Activated CD8-positive, alpha-beta T cell treated with anti-CD3 and anti-CD28 coated beads, Interleukin-2, amount 10 ng/mL, durations not matched to agents 7 days and 5 days (primary cell): ENCODE measurements around the gene HAAO. TPM values are rescaled to one million over a fixed set of nuclear protein-coding genes. Genes with fewer than 3 reads are reported as not detected.

Experiments used
- ATAC-seq: fragments of 150-1000 bp; cut with Tn5 transposase; one replicate; pipeline ENCODE4 v1.10.0; 2021; ENCODE audit warnings: moderate library complexity
- CTCF ChIA-PET: fragments of 350-600 bp; sonication (Branson Sonifier 250); formaldehyde crosslinking; loops from one replicate; lab custom pipeline; 2021; ENCODE audit warnings: antibody characterized with exemption; lab: Charles Lee
- POLR2A ChIA-PET: fragments of 350-600 bp; sonication (Branson Sonifier 250); formaldehyde crosslinking; loops from one replicate; lab custom pipeline; 2021; ENCODE audit warnings: antibody characterized with exemption; lab: Charles Lee
- DNase-seq: peaks from one replicate; pipeline ENCODE4 v3.0.0-alpha.2; 2020
- H3K27ac Mint-ChIP-seq: one replicate; pipeline ENCODE4 v1.8.0; 2021; ENCODE audit warnings: mild to moderate bottlenecking, mixed read lengths
- H3K27me3 Mint-ChIP-seq: one replicate; pipeline ENCODE4 v1.8.0; 2021; ENCODE audit warnings: low read depth, mixed read lengths
- H3K36me3 Mint-ChIP-seq: one replicate; pipeline ENCODE4 v1.8.0; 2021; ENCODE audit warnings: low read depth, mixed read lengths
- H3K4me1 Mint-ChIP-seq: one replicate; pipeline ENCODE4 v1.8.0; 2021; ENCODE audit warnings: low read depth, mixed read lengths
- H3K4me3 Mint-ChIP-seq: one replicate; pipeline ENCODE4 v1.8.0; 2021; ENCODE audit warnings: mild to moderate bottlenecking, mixed read lengths
- H3K9me3 Mint-ChIP-seq: one replicate; pipeline ENCODE4 v1.8.0; 2022; ENCODE audit warnings: mixed read lengths; ENCODE audit not compliant: insufficient read depth
- total RNA-seq, 2 experiments: library from RNA; stranded (reverse); gene quantifications; one replicate each; pipeline ENCODE4 v1.2.3, GENCODE V29; 2021

HAAO gene
- total RNA-seq, 2 experiments from 2014 or later, result 0.37 to 0.40 TPM

GRCh38 chr2:42764096-42764495 lies 28.3 kb downstream of the HAAO start, which contains the start of gene OXER1:
Gene OXER1 (minus strand): TSS chr2:42764135. CDS start chr2:42764062, 73 bp downstream.
- Mint-ChIP-seq H3K9me3 (no peaks in the 10 kb centered on the region), H3K27me3 (no peaks in the 10 kb centered on the region), H3K4me3 (no peak within 1 kb of the TSS), H3K27ac (peak within 1 kb of the TSS; percentile 46), H3K4me1 (peaks cover 3% of the 10 kb centered on the region), H3K36me3 (no peaks in the 10 kb centered on the region)
- ChIA-PET CTCF (no interaction called here), POLR2A (no interaction called here)
- no peak for ATAC-seq
- no peak for DNase-seq

- no peaks in the 10 kb centered on the region for H3K27me3 Mint-ChIP-seq
- DNase-seq, result no peak
- ChIA-PET POLR2A (no interaction called here), CTCF (no interaction called here)
- H3K9me3 Mint-ChIP-seq, result no peaks in the 10 kb centered on the region
- no peaks in the 10 kb centered on the region for H3K36me3 Mint-ChIP-seq
- ATAC-seq, result no peak
- H3K4me1 Mint-ChIP-seq, result peaks cover 3% of the 10 kb centered on the region
- H3K27ac Mint-ChIP-seq, result peak overlapping the region; percentile 46
- H3K4me3 Mint-ChIP-seq, result no peak overlapping the region
Observed at GRCh38 chr2:42762823-42763804, 29.3 kb downstream of the HAAO start.

GRCh38 chr2:42762155-42762554 lies 30.2 kb downstream of the HAAO start:
- Mint-ChIP-seq H3K27ac (no peak overlapping the region), H3K4me3 (no peak overlapping the region), H3K4me1 (peaks cover 4% of the 10 kb centered on the region), H3K9me3 (no peaks in the 10 kb centered on the region), H3K27me3 (no peaks in the 10 kb centered on the region), H3K36me3 (no peaks in the 10 kb centered on the region)
- ChIA-PET POLR2A (no interaction called here), CTCF (no interaction called here)
- ATAC-seq (no peak), DNase-seq (no peak)

- Mint-ChIP-seq H3K4me3 (no peak overlapping the region), H3K27me3 (no peaks in the 10 kb centered on the region), H3K9me3 (no peaks in the 10 kb centered on the region), H3K4me1 (peaks cover 9% of the 10 kb centered on the region), H3K36me3 (no peaks in the 10 kb centered on the region), H3K27ac (no peak overlapping the region)
- ChIA-PET CTCF (no interaction called here), POLR2A (no interaction called here)
- ATAC-seq (no peak), DNase-seq (no peak)
Observed at GRCh38 chr2:42761554-42761953, 30.8 kb downstream of the HAAO start.

GRCh38 chr2:42758751-42759150 lies 33.6 kb downstream of the HAAO start:
- H3K4me3 Mint-ChIP-seq, result no peak overlapping the region
- H3K9me3 Mint-ChIP-seq, result no peaks in the 10 kb centered on the region
- peaks cover 8% of the 10 kb centered on the region for H3K4me1 Mint-ChIP-seq
- peaks cover 1% of the 10 kb centered on the region for H3K36me3 Mint-ChIP-seq
- H3K27ac Mint-ChIP-seq, result no peak overlapping the region
- POLR2A ChIA-PET, result no interaction called here
- CTCF ChIA-PET, result interaction anchor here (1.1 to 1.4 kb wide), 2 partner anchors 14 to 21 kb away, joined by 3 to 4 read pairs; no protein-coding TSS in a partner anchor
- H3K27me3 Mint-ChIP-seq, result no peaks in the 10 kb centered on the region
- ATAC-seq (no peak), DNase-seq (no peak)

GRCh38 chr2:42757981-42758740 lies 34.2 kb downstream of the HAAO start:
- CTCF ChIA-PET, result interaction anchor here (0.7 to 1.4 kb wide), 3 partner anchors 13 to 30 kb away, joined by 3 to 4 read pairs (median 3); no protein-coding TSS in a partner anchor
- no peak overlapping the region for H3K4me3 Mint-ChIP-seq
- peaks cover 1% of the 10 kb centered on the region for H3K36me3 Mint-ChIP-seq
- H3K4me1 Mint-ChIP-seq, result peaks cover 7% of the 10 kb centered on the region
- H3K27ac Mint-ChIP-seq, result no peak overlapping the region
- DNase-seq (no peak), ATAC-seq (no peak)
- H3K9me3 Mint-ChIP-seq, result no peaks in the 10 kb centered on the region
- H3K27me3 Mint-ChIP-seq, result no peaks in the 10 kb centered on the region
- POLR2A ChIA-PET, result no interaction called here

- no peaks in the 10 kb centered on the region for H3K27me3 Mint-ChIP-seq
- H3K4me3 Mint-ChIP-seq, result no peak overlapping the region
- ATAC-seq, result no peak
- peaks cover 7% of the 10 kb centered on the region for H3K4me1 Mint-ChIP-seq
- no peaks in the 10 kb centered on the region for H3K9me3 Mint-ChIP-seq
- DNase-seq, result no peak
- ChIA-PET CTCF (no interaction called here), POLR2A (no interaction called here)
- peaks cover 1% of the 10 kb centered on the region for H3K36me3 Mint-ChIP-seq
- H3K27ac Mint-ChIP-seq, result no peak overlapping the region
Observed at GRCh38 chr2:42756966-42757513, 35.3 kb downstream of the HAAO start.

GRCh38 chr2:42756150-42756775 lies 36.1 kb downstream of the HAAO start:
- Mint-ChIP-seq H3K27ac (no peak overlapping the region), H3K4me3 (no peak overlapping the region), H3K36me3 (peaks cover 1% of the 10 kb centered on the region), H3K27me3 (no peaks in the 10 kb centered on the region), H3K9me3 (no peaks in the 10 kb centered on the region), H3K4me1 (peaks cover 7% of the 10 kb centered on the region)
- ChIA-PET CTCF (no interaction called here), POLR2A (no interaction called here)
- no peak for ATAC-seq
- no peak for DNase-seq

GRCh38 chr2:42755191-42755880 lies 37.0 kb downstream of the HAAO start:
- ATAC-seq, result no peak
- Mint-ChIP-seq H3K4me1 (peaks cover 7% of the 10 kb centered on the region), H3K27ac (no peak overlapping the region), H3K27me3 (no peaks in the 10 kb centered on the region), H3K4me3 (no peak overlapping the region), H3K36me3 (peaks cover 1% of the 10 kb centered on the region), H3K9me3 (no peaks in the 10 kb centered on the region)
- ChIA-PET CTCF (interaction anchor here (1.1 kb wide), 1 partner anchor 92 kb away, joined by 3 read pairs; no protein-coding TSS in a partner anchor), POLR2A (no interaction called here)
- DNase-seq, result no peak

- CTCF ChIA-PET, result interaction anchor here (0.9 to 1.1 kb wide), 2 partner anchors 58 to 91 kb away, joined by 3 read pairs; no protein-coding TSS in a partner anchor
- ATAC-seq, result no peak
Observed at GRCh38 chr2:42754776-42755140, 37.6 kb downstream of the HAAO start.

More at GRCh38 chr2:42754776-42755140, 37.6 kb downstream of the HAAO start:
- no peak for DNase-seq
- Mint-ChIP-seq H3K4me3 (no peak overlapping the region), H3K9me3 (no peaks in the 10 kb centered on the region), H3K27me3 (no peaks in the 10 kb centered on the region), H3K4me1 (peaks cover 7% of the 10 kb centered on the region), H3K36me3 (peaks cover 1% of the 10 kb centered on the region), H3K27ac (no peak overlapping the region)
- POLR2A ChIA-PET, result no interaction called here
